GM21528 (cell line): ENCODE results near the gene ST6GALNAC4.
A peak's percentile ranks its signal among the peaks of the same experiment; 100 is the strongest.

Source experiments
- ATAC-seq: cut with Tn5 transposase; IDR thresholded peaks from one replicate; pipeline ENCODE4 v1.9.1; 2021; ENCODE audit warnings: mild to moderate bottlenecking, moderate library complexity; ENCODE audit not compliant: unreplicated experiment, low FRiP score

ST6GALNAC4 gene

DNA sequence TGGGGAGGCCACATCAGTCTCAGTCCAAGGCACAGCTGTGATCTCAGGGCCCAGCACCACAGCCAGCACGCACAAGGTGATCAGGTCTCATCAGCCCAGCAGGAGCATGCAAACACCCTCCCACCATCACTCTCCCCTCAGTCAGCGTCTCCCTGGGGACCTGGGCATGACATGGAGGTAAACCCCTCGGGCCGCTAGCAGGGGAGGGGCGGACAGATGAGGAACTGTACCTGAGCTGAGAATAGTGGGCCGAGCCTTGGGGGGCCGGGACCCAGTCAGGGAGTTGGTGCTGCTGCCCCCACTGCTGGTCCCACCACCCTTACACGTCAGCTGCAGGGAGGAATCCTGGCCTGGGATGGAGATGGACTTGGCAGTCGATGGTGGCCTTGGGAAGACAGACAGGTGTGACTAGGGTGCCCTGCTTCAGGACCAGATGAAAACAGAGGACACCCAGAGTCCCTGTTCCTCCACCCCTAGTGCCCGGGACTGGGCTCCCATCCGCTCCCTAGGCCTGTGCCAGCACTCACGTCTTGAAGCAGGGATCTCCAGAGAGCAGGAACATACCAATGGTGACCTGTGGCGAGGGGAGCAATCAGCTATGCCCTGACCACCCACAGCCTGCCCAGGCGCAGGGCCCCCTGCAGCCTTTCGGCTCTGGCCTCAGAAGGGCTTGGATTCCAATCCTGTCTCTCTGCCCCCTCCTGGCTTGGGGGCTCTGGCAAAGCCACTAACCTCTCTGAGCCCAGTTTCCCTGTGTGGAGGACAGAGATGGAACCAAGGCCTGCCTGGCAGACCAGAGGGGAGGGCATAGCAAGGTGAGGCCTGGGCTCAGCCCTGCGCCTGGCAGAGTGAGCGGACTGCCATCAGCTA, 31.2 kb upstream of the ST6GALNAC4 start:
- ATAC-seq, result no peak

DNA sequence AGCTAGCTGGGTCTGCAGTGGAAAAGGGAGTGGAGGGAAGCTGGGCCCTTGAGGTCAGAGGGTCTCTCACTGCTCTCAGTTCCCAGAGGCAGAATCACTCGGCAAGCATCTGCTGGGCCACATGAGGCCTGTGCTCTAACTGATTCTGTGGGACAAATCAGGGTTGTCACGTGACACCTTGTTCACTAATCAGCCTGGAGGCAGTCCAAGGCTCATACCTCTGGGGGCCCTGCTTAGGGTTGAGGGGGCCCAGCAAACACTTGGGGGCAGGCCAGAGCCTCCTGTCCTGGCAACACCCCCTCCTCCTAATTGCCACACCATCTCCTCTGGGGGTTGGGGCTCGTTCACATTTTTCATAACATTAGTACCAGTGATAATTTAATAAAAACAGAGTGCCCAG, 29.9 kb upstream of the ST6GALNAC4 start:
- no peak for ATAC-seq

DNA sequence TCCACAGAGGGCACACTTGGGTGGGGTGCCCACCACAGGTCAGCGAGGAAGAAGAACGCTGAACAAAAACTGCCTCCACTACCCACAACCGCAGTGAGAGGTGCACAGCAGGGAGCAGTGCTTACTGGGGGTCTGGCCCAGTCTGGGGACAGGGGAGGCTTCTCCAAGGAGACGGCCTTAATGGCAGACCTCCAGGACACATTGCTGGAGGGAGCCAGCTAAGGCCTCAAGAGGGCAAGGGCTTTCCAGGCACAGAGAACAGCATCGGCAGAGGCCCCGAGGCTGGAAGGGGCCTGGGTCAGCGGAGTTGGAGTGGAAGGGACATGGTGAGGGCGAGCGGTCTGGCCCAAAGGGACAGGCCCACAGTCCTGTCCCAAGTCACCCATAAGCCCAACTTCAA, 29.1 kb upstream of the ST6GALNAC4 start:
- ATAC-seq, result no peak

GRCh38 chr9:127945338-127945737, 28.5 kb upstream of the ST6GALNAC4 start:
- ATAC-seq, result no peak

DNA sequence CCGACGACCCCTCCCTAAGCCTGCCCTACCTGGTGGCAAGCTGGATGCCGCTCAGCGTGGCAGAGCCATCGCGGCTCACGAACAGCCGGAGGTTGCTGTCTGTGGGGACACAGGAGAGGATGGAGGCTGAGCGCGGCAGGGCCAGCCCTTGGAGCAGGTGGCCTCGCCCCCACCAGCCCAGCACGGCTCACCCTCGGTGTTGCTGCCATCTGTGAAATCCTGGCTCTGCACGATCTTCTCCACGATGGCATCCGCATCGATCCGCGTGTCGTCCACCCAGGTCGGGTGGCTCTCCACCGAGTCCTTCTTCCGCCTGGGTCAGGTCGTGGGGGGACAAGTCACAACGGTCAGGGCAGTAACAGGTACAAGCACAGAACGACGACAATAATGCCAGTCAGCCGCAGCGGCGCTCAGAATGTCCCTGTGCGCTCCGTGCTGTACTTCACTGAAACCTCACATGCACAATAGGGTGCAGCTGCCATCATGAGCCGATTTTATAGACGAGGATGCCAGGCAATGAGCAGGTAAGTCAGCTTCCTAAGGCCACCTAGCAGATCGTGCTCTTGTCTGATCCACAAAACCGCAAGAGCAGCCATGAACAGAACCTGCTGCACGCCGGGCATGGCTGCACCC, 27.9 kb upstream of the ST6GALNAC4 start:
- ATAC-seq, result no peak

- no peak for ATAC-seq
Observed at GRCh38 chr9:127943731-127944144, 26.9 kb upstream of the ST6GALNAC4 start.

DNA sequence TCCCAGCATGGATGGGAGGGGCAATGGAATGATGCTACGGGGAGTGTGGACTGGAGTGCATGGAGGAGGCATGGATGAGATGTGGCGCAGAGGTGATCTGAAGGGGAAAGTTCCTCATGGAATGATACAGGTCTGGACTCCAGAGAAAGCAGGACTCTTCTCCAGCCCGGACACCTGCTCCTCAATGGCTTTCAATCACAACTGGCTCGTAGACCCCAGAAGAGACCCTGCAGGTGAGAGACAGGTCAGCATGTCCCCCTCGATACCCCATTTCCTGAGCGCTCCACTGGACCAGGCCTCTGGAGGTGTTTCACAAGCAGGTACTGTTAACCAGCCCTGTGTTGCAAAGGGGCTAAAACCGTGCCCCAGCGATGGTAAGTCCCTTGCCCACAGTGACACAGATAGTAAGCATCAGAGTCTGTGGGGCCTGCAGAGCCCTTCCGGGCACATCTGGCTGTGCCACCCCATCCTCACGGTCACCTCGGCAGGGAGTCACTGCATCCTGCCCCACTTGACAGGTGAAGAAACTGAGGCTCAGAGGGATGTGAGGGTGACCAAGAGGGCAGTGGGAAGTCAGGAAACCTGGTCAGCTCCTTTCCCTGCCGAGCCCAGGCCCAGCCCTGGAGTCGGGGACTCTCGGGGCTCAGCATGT, 26.3 kb upstream of the ST6GALNAC4 start:
- no peak for ATAC-seq

- no peak for ATAC-seq
Observed at GRCh38 chr9:127942216-127943010, 25.6 kb upstream of the ST6GALNAC4 start.

DNA sequence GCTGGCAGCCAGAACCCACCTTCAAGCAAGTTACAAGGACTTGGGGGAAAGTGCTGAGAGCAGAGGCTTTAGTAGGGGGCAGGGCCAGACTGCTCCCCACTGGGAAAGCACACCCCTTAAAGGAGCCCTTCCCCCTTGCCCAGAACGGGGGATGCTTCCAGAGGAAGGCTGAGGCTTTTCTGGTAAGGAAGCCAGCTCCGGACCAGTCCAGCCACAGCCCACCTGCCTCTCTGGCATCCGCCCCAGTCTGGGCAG, 25.0 kb upstream of the ST6GALNAC4 start:
- no peak for ATAC-seq

- no peak for ATAC-seq
Observed at GRCh38 chr9:127941062-127941960, 24.5 kb upstream of the ST6GALNAC4 start.

DNA sequence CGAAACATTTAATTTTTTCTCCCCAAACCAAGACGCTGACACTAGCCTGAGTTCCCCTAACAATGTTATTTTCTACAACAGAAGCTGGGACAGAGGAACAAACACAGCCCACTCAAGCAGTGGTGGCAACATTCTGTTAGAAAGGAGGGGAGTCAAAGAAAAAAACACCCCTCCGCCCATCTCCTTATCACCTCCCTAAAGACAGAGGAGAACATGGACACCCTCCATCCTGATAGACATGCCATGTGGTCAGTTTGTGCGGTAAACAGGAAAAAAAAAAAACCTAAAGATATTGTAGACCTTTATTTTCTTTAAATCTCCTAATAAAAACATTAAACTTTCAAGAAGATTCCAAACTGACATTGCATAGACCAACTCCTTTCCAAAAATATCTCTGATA, 23.8 kb upstream of the ST6GALNAC4 start:
- ATAC-seq, result no peak

- no peak for ATAC-seq
Observed at GRCh38 chr9:127938298-127938690, 21.5 kb upstream of the ST6GALNAC4 start.

DNA sequence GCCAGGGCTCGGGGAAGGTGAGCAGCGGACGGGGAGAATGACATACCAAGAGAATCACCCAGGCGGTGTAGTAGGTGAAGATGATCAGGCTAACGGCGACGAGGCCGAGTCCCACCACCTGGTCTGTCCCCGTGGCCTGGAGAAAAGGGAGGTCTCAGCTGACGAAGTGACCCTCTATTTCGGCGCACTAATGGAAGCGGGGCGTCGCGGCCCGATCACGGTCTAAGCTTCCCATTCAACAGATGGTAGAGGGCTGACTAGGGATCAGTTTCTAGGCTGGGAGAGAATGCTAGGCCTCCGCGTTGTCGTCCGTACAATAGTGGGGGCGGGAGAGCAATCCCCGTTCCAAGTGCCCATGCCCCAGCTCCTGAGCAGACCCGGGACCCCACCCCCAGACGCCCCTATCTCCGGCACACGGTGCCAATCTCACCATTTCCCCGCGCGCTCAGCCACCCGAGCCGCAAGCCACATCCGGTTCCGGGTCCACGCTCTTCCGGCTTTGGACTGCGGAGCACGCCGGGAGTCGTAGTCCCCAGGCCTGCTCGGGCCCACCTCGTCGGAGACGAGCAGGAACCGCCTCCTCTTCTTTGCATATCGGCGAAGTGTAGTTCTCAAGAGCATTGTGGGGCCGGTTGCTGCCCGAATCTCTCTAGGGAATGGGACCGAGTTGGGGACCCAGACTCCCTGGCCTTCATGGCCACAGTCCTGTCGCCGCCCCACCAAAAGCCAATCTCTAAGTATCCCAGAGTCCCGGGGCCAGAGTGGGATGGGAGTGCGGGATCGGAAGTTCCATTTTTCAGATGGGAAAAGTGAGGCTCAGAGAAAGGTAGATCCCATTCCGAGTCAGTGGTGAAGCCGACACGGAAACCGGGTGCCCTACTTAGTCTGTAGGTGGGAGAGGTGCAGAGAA, 20.8 kb upstream of the ST6GALNAC4 start, which contains the start of gene DPM2:
DPM2 (minus strand) TSS at position 467 of the 910 bp plus-strand sequence; CDS start at position 433, 34 bp downstream.
- peak; percentile 78 for ATAC-seq

DNA sequence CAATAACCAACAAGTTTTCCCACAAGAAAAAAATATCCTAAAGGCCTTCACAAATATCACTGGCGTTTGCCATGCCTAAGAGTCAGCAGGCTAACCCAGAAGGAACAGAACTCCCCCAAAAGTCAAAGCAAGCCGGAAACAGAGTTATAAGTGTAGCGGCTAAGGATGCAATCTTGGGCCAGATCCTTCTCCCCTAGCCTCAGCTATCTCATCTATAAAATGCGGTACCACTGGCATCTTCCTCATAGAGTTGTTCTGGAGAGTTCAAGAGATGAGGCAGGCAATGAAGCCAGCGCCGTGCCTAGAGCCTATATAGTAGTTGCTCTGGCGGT, 20.2 kb upstream of the ST6GALNAC4 start:
- ATAC-seq, result no peak

GRCh38 chr9:127936347-127936852, 19.6 kb upstream of the ST6GALNAC4 start:
- ATAC-seq, result no peak

- no peak for ATAC-seq
Observed at GRCh38 chr9:127935765-127936221, 19.0 kb upstream of the ST6GALNAC4 start.

DNA sequence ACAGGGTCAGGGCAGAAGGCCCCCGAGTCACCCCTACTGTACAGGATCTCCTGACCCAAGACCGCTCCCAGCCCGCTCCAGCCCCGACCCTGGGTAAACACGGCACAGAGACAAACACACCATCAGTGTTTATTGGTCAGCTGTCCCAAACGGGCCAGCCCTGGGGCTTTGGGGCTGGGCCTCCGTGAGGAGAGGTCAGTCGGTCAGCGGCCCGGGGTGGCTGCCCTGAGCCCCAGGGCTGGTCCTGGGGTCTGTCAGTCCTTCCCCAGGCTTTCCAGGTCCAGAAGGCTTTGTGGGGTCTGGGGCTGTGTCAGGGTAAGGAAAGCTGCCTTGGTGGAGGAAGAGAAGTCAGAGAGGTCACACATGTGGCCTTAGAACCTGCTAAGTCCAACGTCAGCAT, 18.1 kb upstream of the ST6GALNAC4 start:
- no peak for ATAC-seq

DNA sequence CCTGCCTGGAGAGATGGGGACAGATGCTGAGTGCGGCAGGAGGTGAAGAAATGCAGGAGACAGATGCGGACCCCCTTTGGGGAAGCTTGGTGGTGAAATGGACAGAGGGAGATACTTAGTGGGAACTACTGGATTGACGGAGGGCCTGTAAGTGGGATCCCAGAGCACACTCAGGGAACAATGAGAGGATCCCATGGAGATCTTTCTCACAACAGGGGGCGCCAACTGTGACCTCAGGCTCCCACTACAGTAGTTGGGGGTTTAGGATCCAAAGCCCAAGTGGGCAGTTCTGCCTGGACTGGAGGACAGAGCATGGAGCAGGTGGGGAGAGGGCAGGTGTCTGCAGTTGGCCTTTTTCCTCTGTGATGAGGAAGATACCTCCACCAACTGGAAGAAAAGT, 17.4 kb upstream of the ST6GALNAC4 start:
- no peak for ATAC-seq
